Lung (tissue), 12 donors: ENCODE measurements around the gene SH3PXD2A. TPM values are rescaled to one million over a fixed set of nuclear protein-coding genes. Genes with fewer than 3 reads are reported as not detected.
A peak's percentile ranks its signal among the peaks of the same experiment; 100 is the strongest.

Experiments
- ATAC-seq: fragments of 200-7000 bp; cut with Tn5 transposase; one replicate; pipeline ENCODE4 v1.9.1; 2020; ENCODE audit warnings: moderate number of reproducible peaks; ENCODE audit not compliant: insufficient read depth, low FRiP score
- DNase-seq, 3 donors: peaks; one replicate each; pipeline ENCODE4 v3.0.0-alpha.2; 2013 to 2017
- H3K27ac ChIP-seq, 2 donors: one replicate each; pipeline ENCODE4 v1.5.1; 2013; ENCODE audit warnings: mild to moderate bottlenecking in 2 of 2, moderate library complexity in 2 of 2, control low read depth in 1 of 2, inconsistent platforms in 1 of 2, low read depth in 1 of 2, low read length in 1 of 2
- H3K27me3 ChIP-seq, 3 donors: one replicate each; pipeline ENCODE4 v1.5.1; 2013; ENCODE audit warnings: low read length in 2 of 3; ENCODE audit not compliant: control insufficient read depth in 3 of 3, insufficient read depth in 3 of 3
- H3K36me3 ChIP-seq, 4 donors: one replicate each; pipeline ENCODE4 v1.5.1; 2013; ENCODE audit warnings: low read length in 4 of 4, mild to moderate bottlenecking in 1 of 4, moderate library complexity in 1 of 4; ENCODE audit not compliant: control insufficient read depth in 4 of 4, insufficient read depth in 4 of 4
- H3K4me1 ChIP-seq, 5 donors: one replicate each; pipeline ENCODE4 v1.5.1; 2013; ENCODE audit warnings: low read length in 5 of 5, mild to moderate bottlenecking in 2 of 5, moderate library complexity in 1 of 5; ENCODE audit not compliant: control insufficient read depth in 5 of 5, insufficient read depth in 5 of 5
- H3K4me3 ChIP-seq: one replicate; pipeline ENCODE4 v1.5.1; 2013; ENCODE audit warnings: mild to moderate bottlenecking, control low read depth, moderate library complexity
- H3K9ac ChIP-seq, 2 donors: one replicate each; pipeline ENCODE4 v1.5.1; 2013; ENCODE audit warnings: low read length in 2 of 2, control low read depth in 1 of 2; ENCODE audit not compliant: insufficient read depth in 1 of 2
- H3K9me3 ChIP-seq, 4 donors: one replicate each; pipeline ENCODE4 v1.5.1; 2013; ENCODE audit warnings: low read length in 3 of 4, mild to moderate bottlenecking in 1 of 4, moderate library complexity in 1 of 4; ENCODE audit not compliant: control insufficient read depth in 4 of 4, insufficient read depth in 3 of 4
- WGBS, 2 donors: extraction: QIAGEN DNeasy Blood & Tissue Kit; methylation state at CpG; one replicate each; pipeline ENCODE4 v1.1.7; 2013; 5-methylcytosine and 5-hydroxymethylcytosine counted together
- polyA plus RNA-seq, 2 donors: library from polyadenylated mRNA; stranded (reverse); fragments of 200-250 nt; gene quantifications; one replicate each; pipeline ENCODE4 v1.2.1, GENCODE V29; 2013
- total RNA-seq, 2 donors: library from RNA; depleted of rRNA in 1 of 2; stranded (reverse); fragments of >200 nt in 1 of 2; gene quantifications; one replicate each; pipeline ENCODE4 v1.2.1, GENCODE V29; 2014 to 2021
- TF ChIP-seq, protein P1 (sequence below): IDR thresholded peaks from 2 replicates; pipeline ENCODE4 v1.5.1; 2012; ENCODE audit warnings: mild to moderate bottlenecking; ENCODE audit errors: control extremely low read depth, extremely low read depth
- donor health status: control.
- donor health status: control.
- donor health status: Bipolar disorder and iron deficiency.
- donor health status: healthy.
- donor health status: DM: yes; HTN: yes; CAD: no.

The SH3PXD2A gene
- total and polyA plus RNA-seq, 4 donors, result 9.9 to 53.2 (median 29.2) TPM

DNA sequence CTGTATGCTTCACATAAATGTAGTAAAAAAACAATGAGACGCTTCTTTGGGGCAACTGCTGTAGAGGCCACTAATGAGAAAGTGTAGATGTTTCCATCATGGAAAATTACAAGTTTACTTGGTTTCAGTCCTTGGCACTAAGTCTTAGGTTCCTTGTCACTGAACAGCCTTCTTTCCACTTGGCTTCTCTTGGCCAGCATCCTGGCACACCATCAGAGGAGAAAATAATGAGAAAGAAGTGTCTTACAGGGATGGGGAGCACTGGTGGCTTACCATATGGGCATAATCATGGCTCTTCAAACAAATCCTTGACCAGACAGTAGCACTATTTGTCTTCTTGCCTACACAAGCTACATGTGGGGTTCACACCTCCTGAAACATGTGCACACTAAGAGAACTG is 22.5 kb upstream of the SH3PXD2A start:
- H3K4me1 ChIP-seq, result peaks cover 0 to 12% (median 3%) of the 10 kb centered on the region in 5 donors

DNA sequence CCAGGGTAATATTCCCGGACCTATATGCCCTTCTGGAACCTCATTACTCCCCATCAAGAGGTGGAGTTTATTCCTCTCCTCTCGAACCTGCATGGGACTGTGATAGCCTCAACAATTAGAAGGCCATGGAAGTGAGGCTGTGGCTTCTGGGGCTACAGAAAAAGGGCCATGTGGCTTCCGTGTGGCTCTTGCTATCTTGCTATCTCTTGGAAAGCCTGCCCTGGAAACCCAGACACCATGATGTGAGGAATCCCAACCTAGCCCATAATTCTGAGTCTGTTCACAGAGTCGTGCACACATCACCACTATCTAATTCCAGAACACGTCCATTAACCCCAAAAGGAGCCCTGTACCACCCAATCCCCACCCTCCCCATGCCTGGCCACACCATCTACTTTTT is 20.8 kb upstream of the SH3PXD2A start:
- 91 to 98% methylated on average over 5 of the region's 5 CpGs for WGBS, 2 donors
- no peaks in the 10 kb centered on the region for H3K9me3 ChIP-seq
- H3K4me1 ChIP-seq, result peaks cover 0 to 12% (median 3%) of the 10 kb centered on the region in 5 donors
- TF ChIP-seq, protein P1, sequence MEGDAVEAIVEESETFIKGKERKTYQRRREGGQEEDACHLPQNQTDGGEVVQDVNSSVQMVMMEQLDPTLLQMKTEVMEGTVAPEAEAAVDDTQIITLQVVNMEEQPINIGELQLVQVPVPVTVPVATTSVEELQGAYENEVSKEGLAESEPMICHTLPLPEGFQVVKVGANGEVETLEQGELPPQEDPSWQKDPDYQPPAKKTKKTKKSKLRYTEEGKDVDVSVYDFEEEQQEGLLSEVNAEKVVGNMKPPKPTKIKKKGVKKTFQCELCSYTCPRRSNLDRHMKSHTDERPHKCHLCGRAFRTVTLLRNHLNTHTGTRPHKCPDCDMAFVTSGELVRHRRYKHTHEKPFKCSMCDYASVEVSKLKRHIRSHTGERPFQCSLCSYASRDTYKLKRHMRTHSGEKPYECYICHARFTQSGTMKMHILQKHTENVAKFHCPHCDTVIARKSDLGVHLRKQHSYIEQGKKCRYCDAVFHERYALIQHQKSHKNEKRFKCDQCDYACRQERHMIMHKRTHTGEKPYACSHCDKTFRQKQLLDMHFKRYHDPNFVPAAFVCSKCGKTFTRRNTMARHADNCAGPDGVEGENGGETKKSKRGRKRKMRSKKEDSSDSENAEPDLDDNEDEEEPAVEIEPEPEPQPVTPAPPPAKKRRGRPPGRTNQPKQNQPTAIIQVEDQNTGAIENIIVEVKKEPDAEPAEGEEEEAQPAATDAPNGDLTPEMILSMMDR, result no peak
- H3K27ac ChIP-seq, result no peak overlapping the region
- H3K27me3 ChIP-seq, result peaks cover 0 to 2% (median 0%) of the 10 kb centered on the region in 3 donors
- H3K36me3 ChIP-seq, result peaks cover 0 to 32% (median 11%) of the 10 kb centered on the region in 4 donors
- DNase-seq (no peak), ATAC-seq (no peak)
- no peak overlapping the region for H3K4me3 ChIP-seq
- H3K9ac ChIP-seq, result no peak overlapping the region

More for the DNA sequence above, 22.5 kb upstream of the SH3PXD2A start:
- TF ChIP-seq, protein P1, result no peak
- no peaks in the 10 kb centered on the region for H3K9me3 ChIP-seq
- no peak overlapping the region for H3K9ac ChIP-seq
- no peak overlapping the region for H3K4me3 ChIP-seq
- no peak overlapping the region for H3K27ac ChIP-seq
- peaks cover under 1 to 43% (median 26%) of the 10 kb centered on the region in 4 donors for H3K36me3 ChIP-seq
- ATAC-seq (no peak), DNase-seq (no peak)
- H3K27me3 ChIP-seq, result no peaks in the 10 kb centered on the region
- WGBS, 2 donors, result 71 to 95% methylated on average over 1 of the region's 1 CpG

DNA sequence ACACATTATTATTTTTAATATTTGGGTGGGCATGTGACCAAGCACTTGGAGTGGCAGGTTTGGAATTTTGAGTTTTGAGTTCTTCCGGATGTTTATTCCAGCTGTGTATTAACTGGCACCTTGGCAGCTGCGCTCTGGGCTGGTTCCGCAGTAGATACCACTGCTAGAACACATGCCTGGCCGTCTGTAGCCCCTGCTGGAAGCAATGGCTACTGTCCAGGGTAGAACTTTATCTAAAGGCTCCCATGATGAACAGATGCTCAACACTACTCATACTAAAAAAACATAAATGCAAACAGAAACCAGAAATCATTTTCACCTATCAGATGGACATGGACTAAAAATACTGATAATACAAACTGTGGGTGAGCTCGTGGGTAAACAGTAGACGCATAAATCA is 19.4 kb upstream of the SH3PXD2A start:
- H3K4me3 ChIP-seq, result no peak overlapping the region
- peak; percentile 39 to 58 (median 55) for DNase-seq
- H3K36me3 ChIP-seq, result peaks cover 0 to 25% (median 5%) of the 10 kb centered on the region in 4 donors
- 55 to 80% methylated on average over 6 of the region's 6 CpGs for WGBS, 2 donors
- H3K4me1 ChIP-seq, result peaks cover 0 to 12% (median 3%) of the 10 kb centered on the region in 5 donors
- TF ChIP-seq, protein P1, result no peak
- no peak overlapping the region for H3K27ac ChIP-seq
- H3K27me3 ChIP-seq, result peaks cover 0 to 2% (median 0%) of the 10 kb centered on the region in 3 donors
- no peak overlapping the region for H3K9ac ChIP-seq
- H3K9me3 ChIP-seq, result no peaks in the 10 kb centered on the region
- ATAC-seq, result no peak
